ENCODE results near the gene OR51S1.

DNA sequence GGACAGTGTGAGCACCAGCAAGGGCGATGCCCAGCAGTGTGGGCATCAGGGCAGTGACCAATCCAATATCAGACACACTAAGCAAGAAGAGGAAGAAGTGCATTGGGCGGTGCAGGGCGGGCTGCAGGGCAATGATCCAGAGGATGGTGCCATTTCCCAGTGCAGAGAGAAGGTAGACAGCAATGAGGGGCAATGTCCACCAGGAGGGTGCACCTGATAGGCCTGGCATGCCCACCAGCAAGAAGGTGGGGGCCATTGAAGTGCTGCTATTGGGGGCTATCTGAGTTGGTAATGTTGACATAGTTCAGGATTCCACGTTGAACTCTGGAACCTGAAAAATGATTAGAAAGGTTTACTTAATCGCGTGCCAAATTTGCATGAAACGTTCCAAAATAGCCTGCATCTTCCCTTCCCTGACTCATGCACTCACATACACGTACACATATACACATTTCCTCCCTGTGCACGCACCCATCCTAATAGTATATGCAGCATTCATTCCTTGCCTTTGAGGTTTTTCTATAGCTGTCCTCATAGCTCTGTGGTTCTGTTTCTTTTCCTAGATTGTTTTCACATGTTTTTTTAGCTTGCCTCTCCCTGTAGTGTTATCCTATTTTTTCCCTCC lies at the start of gene OR51S1:
- TF ChIP-seq POLR2A (IDR thresholded peaks at IDR 0.05; ENCODE audit: low read depth, low read length), result no peak
- no peak for TF ChIP-seq EZH2 (IDR thresholded peaks at IDR 0.05; ENCODE audit: borderline replicate concordance, low read depth, low read length, severe bottlenecking)
- TF ChIP-seq, protein P1, sequence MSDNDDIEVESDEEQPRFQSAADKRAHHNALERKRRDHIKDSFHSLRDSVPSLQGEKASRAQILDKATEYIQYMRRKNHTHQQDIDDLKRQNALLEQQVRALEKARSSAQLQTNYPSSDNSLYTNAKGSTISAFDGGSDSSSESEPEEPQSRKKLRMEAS (IDR thresholded peaks at IDR 0.05; ENCODE audit: insufficient read depth, insufficient read length), result no peak
- TF ChIP-seq GATA2 (IDR thresholded peaks at IDR 0.05; ENCODE audit: insufficient read depth, insufficient read length, low read depth, low read length), result no peak
- TF ChIP-seq, protein P2, sequence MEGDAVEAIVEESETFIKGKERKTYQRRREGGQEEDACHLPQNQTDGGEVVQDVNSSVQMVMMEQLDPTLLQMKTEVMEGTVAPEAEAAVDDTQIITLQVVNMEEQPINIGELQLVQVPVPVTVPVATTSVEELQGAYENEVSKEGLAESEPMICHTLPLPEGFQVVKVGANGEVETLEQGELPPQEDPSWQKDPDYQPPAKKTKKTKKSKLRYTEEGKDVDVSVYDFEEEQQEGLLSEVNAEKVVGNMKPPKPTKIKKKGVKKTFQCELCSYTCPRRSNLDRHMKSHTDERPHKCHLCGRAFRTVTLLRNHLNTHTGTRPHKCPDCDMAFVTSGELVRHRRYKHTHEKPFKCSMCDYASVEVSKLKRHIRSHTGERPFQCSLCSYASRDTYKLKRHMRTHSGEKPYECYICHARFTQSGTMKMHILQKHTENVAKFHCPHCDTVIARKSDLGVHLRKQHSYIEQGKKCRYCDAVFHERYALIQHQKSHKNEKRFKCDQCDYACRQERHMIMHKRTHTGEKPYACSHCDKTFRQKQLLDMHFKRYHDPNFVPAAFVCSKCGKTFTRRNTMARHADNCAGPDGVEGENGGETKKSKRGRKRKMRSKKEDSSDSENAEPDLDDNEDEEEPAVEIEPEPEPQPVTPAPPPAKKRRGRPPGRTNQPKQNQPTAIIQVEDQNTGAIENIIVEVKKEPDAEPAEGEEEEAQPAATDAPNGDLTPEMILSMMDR (IDR thresholded peaks at IDR 0.05; ENCODE audit: extremely low read depth in 1 of 2, insufficient read depth in 1 of 2, low read depth in 1 of 2, low read length in 2 of 2), result no peak
- TF ChIP-seq POLR2AphosphoS5 (IDR thresholded peaks at IDR 0.05; ENCODE audit: insufficient read depth, low read depth, low read length), result no peak
- no peak for TF ChIP-seq FOS (IDR thresholded peaks at IDR 0.05; ENCODE audit: borderline replicate concordance, insufficient read depth, low read length)

All from endothelial cell of umbilical vein (primary cell).